Endothelial cell of umbilical vein (primary cell): ENCODE results near the gene BANF2. TPM values are rescaled to one million over a fixed set of nuclear protein-coding genes. Genes with fewer than 3 reads are reported as not detected.

ENCODE experiments used
- BruUV-seq: library from RNA; stranded (reverse); fragments of 400-500 nt; replicated peaks from 2 replicates; lab custom pipeline; 2021; lab: Mats Ljungman, UMichigan
- CTCF ChIA-PET: fragments of 300-600, 350-600 bp; sonication (Branson Sonifier 250); formaldehyde crosslinking; loops from one replicate; lab custom pipeline; 2021; ENCODE audit warnings: antibody characterized with exemption, inconsistent platforms; lab: Charles Lee
- POLR2A ChIA-PET: fragments of 300-600, 350-600 bp; sonication (Branson Sonifier 250); formaldehyde crosslinking; loops from one replicate; lab custom pipeline; 2021; ENCODE audit warnings: antibody characterized with exemption, inconsistent platforms; lab: Charles Lee
- DNase-seq: peaks from one replicate; pipeline ENCODE4 v3.0.0-alpha.2; 2011; ENCODE audit warnings: low read depth, low spot score
- FAIRE-seq: peaks from 2 replicates; lab custom pipeline; 2011; peaks lifted over from hg19 to GRCh38; lab: Jason Lieb, UNC
- H2AFZ ChIP-seq: 2 replicates; pipeline ENCODE4 v1.6.0; 2012; ENCODE audit warnings: low read depth, low read length, control low read depth, inconsistent platforms
- H3K27ac ChIP-seq: 2 replicates; pipeline ENCODE4 v1.5.1; 2011; ENCODE audit warnings: low read depth, mild to moderate bottlenecking, control low read depth, low read length, moderate library complexity; ENCODE audit not compliant: insufficient read depth
- H3K27me3 ChIP-seq, 2 experiments: 2 replicates each; pipeline versions ENCODE4 v1.6.0 to v1.6.1; 2011; ENCODE audit warnings: low read length in 2 of 2, mixed read lengths in 1 of 2; ENCODE audit not compliant: control insufficient read depth in 2 of 2, insufficient read depth in 2 of 2
- H3K36me3 ChIP-seq, 2 experiments: 2 replicates in 1 of 2; 3 replicates in 1 of 2; pipeline ENCODE4 v1.5.1; 2011; ENCODE audit warnings: low read length in 2 of 2, mild to moderate bottlenecking in 1 of 2, moderate library complexity in 1 of 2; ENCODE audit not compliant: control insufficient read depth in 2 of 2, insufficient read depth in 2 of 2; ENCODE audit errors: extremely low read depth in 1 of 2
- H3K4me1 ChIP-seq: 3 replicates; pipeline ENCODE4 v1.5.1; 2011; ENCODE audit warnings: mild to moderate bottlenecking, low read length; ENCODE audit not compliant: control insufficient read depth, insufficient read depth; ENCODE audit errors: extremely low read depth
- H3K4me2 ChIP-seq: 2 replicates; pipeline ENCODE4 v1.6.1; 2011; ENCODE audit warnings: low read length, control low read depth, mixed read lengths; ENCODE audit not compliant: insufficient read depth
- H3K4me3 ChIP-seq, 3 experiments: fragments of 200-600 bp in 1 of 3; sonication (generic), shearing (Covaris generic) in 1 of 3; replicated peaks in 1 of 3; 2 replicates each; pipeline ENCODE4 v1.5.1; 2011 to 2016; ENCODE audit warnings: control low read depth in 3 of 3, low read length in 3 of 3, mild to moderate bottlenecking in 2 of 3, inconsistent platforms in 1 of 3, low read depth in 1 of 3, moderate library complexity in 1 of 3; ENCODE audit not compliant: insufficient read depth in 1 of 3
- H3K79me2 ChIP-seq: 2 replicates; pipeline ENCODE4 v1.6.0; 2012; ENCODE audit warnings: low read length, inconsistent platforms; ENCODE audit not compliant: control insufficient read depth, insufficient read depth
- H3K9ac ChIP-seq: replicated peaks from 2 replicates; pipeline ENCODE3; 2011; ENCODE audit warnings: low read length, control low read depth; ENCODE audit not compliant: insufficient read depth; ENCODE audit errors: extremely low read depth
- H3K9me1 ChIP-seq: replicated peaks from 3 replicates; pipeline ENCODE4 v1.6.0; 2011; ENCODE audit warnings: mild to moderate bottlenecking, low read length; ENCODE audit not compliant: control insufficient read depth, insufficient read depth; ENCODE audit errors: extremely low read depth
- H3K9me3 ChIP-seq: replicated peaks from 2 replicates; pipeline ENCODE4 v1.5.1; 2012; ENCODE audit warnings: low read length, inconsistent platforms; ENCODE audit not compliant: control insufficient read depth, insufficient read depth
- H4K20me1 ChIP-seq: replicated peaks from 2 replicates; pipeline ENCODE3; 2011; ENCODE audit warnings: mild to moderate bottlenecking, low read length; ENCODE audit not compliant: control insufficient read depth, insufficient read depth; ENCODE audit errors: extremely low read depth
- CTCF ChIP-seq, 2 donors: IDR thresholded peaks; 1 replicate in 1 of 2; 2 replicates in 1 of 2; pipeline ENCODE4 v1.5.1; 2011; ENCODE audit warnings: low read length in 2 of 2, mild to moderate bottlenecking in 2 of 2, moderate library complexity in 2 of 2, control low read depth in 1 of 2, inconsistent platforms in 1 of 2, low read depth in 1 of 2; ENCODE audit not compliant: insufficient read depth in 1 of 2; ENCODE audit errors: extremely low read depth in 1 of 2
- EZH2 ChIP-seq: IDR thresholded peaks from 2 replicates; pipeline ENCODE4 v1.6.1; 2012; ENCODE audit warnings: borderline replicate concordance, low read depth, mild to moderate bottlenecking, moderate library complexity, low read length, inconsistent platforms; ENCODE audit not compliant: severe bottlenecking
- FOS ChIP-seq: IDR thresholded peaks from 2 replicates; pipeline ENCODE4 v1.6.1; 2011; ENCODE audit warnings: mild to moderate bottlenecking, low read length, moderate library complexity, borderline replicate concordance; ENCODE audit not compliant: insufficient read depth
- GATA2 ChIP-seq: IDR thresholded peaks from 2 replicates; pipeline ENCODE4 v1.7.0; 2011; ENCODE audit warnings: low read depth, mild to moderate bottlenecking, moderate library complexity, mixed read lengths, low read length; ENCODE audit not compliant: insufficient read length, insufficient read depth
- JUN ChIP-seq: IDR thresholded peaks from 2 replicates; pipeline ENCODE4 v1.6.1; 2011; ENCODE audit warnings: borderline replicate concordance, low read depth; ENCODE audit not compliant: insufficient read length, insufficient read depth
- MAX ChIP-seq: IDR thresholded peaks from 2 replicates; pipeline ENCODE4 v1.6.1; 2011; ENCODE audit not compliant: insufficient read depth, insufficient read length
- MYC ChIP-seq: IDR thresholded peaks from one replicate; pipeline ENCODE4 v1.6.1; 2011; ENCODE audit warnings: mild to moderate bottlenecking, low read depth, low read length
- POLR2A ChIP-seq: IDR thresholded peaks from 2 replicates; pipeline ENCODE4 v1.6.1; 2012; ENCODE audit warnings: low read depth, mild to moderate bottlenecking, control low read depth, low read length
- POLR2AphosphoS5 ChIP-seq: IDR thresholded peaks from 2 replicates; pipeline ENCODE4 v1.6.1; 2012; ENCODE audit warnings: low read depth, mild to moderate bottlenecking, control low read depth, low read length, moderate library complexity; ENCODE audit not compliant: insufficient read depth
- dilution Hi-C: fragments of 300-500 bp; cut with MboI; formaldehyde crosslinking; loops from one replicate; pipeline ENCODE4 v1.15.0; 2019; ENCODE audit warnings: low sequenced_read_pairs; ENCODE audit not compliant: extremely low pct_ligation_motif_present
- intact Hi-C: fragments of 100-400 bp; cut with micrococcal nuclease; formaldehyde crosslinking; loops from one replicate; pipeline ENCODE4 v1.10.0; 2022
- polyA plus RNA-seq, 4 experiments: library from polyadenylated mRNA; depleted of rRNA in 3 of 4; stranded (reverse) in 3 of 4; unstranded in 1 of 4; fragments of >200 nt; gene quantifications; 2 replicates each; pipeline versions ENCODE4 v1.2.1 to v1.2.3, GENCODE V29; 2011 to 2012; ENCODE audit warnings: missing spikeins in 1 of 4
- total RNA-seq: library from RNA; stranded (reverse); gene quantifications from 2 replicates; pipeline ENCODE4 v1.2.3, GENCODE V29; 2021

Gene BANF2
- total and polyA plus RNA-seq, 2 donors (not counting 3 experiments of a cell fraction or from before 2014, with no cell fraction given): not detected

- no peaks in the 10 kb centered on the region for H3K9me3 ChIP-seq
- H2AFZ ChIP-seq: no peak overlapping the region
- intact Hi-C loops: no loop called here
- H3K9me1 ChIP-seq: no peaks in the 10 kb centered on the region
- TF ChIP-seq FOS (no peak), MAX (no peak), GATA2 (no peak), POLR2A (no peak), POLR2AphosphoS5 (no peak), MYC (no peak), JUN (no peak), CTCF (IDR thresholded peaks at IDR 0.05; ENCODE audit: extremely low read depth in 1 of 2, insufficient read depth in 1 of 2, low read depth in 1 of 2, low read length in 2 of 2) (no peak), EZH2 (no peak)
- no peak overlapping the region for H3K4me2 ChIP-seq
- no peaks in the 10 kb centered on the region for H3K79me2 ChIP-seq
- no peak overlapping the region for H3K27ac ChIP-seq
- POLR2A ChIA-PET: interaction anchor here (0.5 to 0.6 kb wide), 2 partner anchors 85 to 121 kb away, joined by 3 to 4 read pairs; no protein-coding TSS in a partner anchor
- FAIRE-seq: no peak
- no TSS peak for BruUV-seq
- no peaks in the 10 kb centered on the region for H3K4me1 ChIP-seq
- no peaks in the 10 kb centered on the region for H3K36me3 ChIP-seq
- peaks cover 3% of the 10 kb centered on the region in 2 experiments for H3K27me3 ChIP-seq
- CTCF ChIA-PET: interaction anchor here (0.9 kb wide), 1 partner anchor 11 kb away, joined by 3 read pairs; no protein-coding TSS in a partner anchor
- no peak for DNase-seq
- no peaks in the 10 kb centered on the region for H4K20me1 ChIP-seq
- dilution Hi-C loops: no loop called here
- H3K9ac ChIP-seq: no peak overlapping the region
- H3K4me3 ChIP-seq: no peak overlapping the region
These were observed 73.9 kb downstream of the BANF2 start for GRCh38 chr20:17773619-17774018.
